ENCODE results near the gene SMYD4.

DNA sequence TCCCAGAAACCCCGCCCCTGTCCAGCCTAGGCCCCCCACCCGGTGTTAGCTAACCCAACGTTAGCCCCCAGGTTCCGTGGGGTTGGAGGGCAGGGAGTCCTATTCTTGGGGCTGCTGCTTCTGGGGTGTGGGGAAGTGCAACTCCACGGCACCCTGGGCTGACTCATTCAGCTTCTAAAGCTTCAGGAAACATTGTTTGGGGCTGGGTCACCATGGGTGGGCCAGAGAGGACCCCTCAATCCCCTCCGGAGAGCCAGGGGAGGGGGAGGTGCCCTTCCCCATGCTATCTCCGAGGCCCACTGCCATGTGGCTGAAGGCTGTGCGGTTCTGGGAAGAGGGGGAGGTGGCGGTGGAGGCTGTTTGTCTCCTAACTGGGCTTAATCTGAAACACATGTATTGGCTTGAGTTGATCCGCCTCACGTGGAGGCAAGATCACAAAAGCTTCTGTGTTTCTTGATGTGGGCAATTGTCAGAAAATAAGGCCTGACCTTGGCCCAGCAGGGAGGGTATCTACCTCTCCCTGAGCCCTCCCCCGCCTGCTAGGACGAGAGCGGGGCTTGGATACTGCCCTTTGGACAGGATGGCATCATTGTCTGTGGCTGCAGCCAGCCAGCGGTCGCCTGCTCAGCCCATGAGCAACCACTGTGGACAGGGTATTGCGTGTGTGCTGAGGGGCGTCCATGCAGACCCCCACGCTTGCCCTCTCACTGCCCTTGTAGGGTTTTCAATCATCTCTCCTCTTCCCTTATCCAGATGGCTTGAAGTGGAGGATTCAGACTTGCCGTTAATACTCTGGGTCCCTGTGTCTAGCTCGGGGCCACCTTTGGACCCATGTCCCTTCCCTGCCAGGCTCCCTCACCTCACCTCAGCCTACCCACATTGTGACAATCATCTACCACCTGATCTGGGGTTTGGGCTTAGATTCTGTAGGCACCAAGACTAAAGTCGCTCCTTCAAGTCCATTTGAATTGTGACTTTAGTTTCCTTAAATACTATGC lies 66.5 kb downstream of the SMYD4 start:
- TF ChIP-seq, protein P1, sequence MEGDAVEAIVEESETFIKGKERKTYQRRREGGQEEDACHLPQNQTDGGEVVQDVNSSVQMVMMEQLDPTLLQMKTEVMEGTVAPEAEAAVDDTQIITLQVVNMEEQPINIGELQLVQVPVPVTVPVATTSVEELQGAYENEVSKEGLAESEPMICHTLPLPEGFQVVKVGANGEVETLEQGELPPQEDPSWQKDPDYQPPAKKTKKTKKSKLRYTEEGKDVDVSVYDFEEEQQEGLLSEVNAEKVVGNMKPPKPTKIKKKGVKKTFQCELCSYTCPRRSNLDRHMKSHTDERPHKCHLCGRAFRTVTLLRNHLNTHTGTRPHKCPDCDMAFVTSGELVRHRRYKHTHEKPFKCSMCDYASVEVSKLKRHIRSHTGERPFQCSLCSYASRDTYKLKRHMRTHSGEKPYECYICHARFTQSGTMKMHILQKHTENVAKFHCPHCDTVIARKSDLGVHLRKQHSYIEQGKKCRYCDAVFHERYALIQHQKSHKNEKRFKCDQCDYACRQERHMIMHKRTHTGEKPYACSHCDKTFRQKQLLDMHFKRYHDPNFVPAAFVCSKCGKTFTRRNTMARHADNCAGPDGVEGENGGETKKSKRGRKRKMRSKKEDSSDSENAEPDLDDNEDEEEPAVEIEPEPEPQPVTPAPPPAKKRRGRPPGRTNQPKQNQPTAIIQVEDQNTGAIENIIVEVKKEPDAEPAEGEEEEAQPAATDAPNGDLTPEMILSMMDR (IDR thresholded peaks at IDR 0.05; ENCODE audit: insufficient read depth, low read length): no peak
- no peak for TF ChIP-seq REST (IDR thresholded peaks at IDR 0.05; ENCODE audit: insufficient replicate concordance, low read depth)
- no peak for TF ChIP-seq GABPA (IDR thresholded peaks at IDR 0.05; ENCODE audit: low read depth)
- TF ChIP-seq POLR2AphosphoS5 (IDR thresholded peaks at IDR 0.05; ENCODE audit: low read depth): no peak
